Heart right ventricle (tissue), 16 donors: ENCODE measurements around the gene INSL3. TPM values are rescaled to one million over a fixed set of nuclear protein-coding genes. Genes with fewer than 3 reads are reported as not detected.

Source experiments
- ATAC-seq, 8 donors: fragments of 200-7000 bp; cut with Tn5 transposase; one replicate each; pipeline ENCODE4 v1.9.1; 2020; ENCODE audit warnings: mild to moderate bottlenecking in 8 of 8, moderate library complexity in 8 of 8, moderate number of reproducible peaks in 1 of 8
- DNase-seq, 2 donors: peaks; one replicate each; pipeline ENCODE4 v3.0.0-alpha.2; 2020
- H3K27ac ChIP-seq, 10 donors: fragments of 200-600 bp; sonication (generic) in 2 of 10; one replicate each; pipeline versions ENCODE4 v1.5.0 to v1.8.0; 2020 to 2022; ENCODE audit warnings: mild to moderate bottlenecking in 3 of 10
- H3K27me3 ChIP-seq, 7 donors: fragments of 200-600 bp; one replicate each; pipeline ENCODE4 v1.8.0; 2021 to 2022; ENCODE audit warnings: mild to moderate bottlenecking in 2 of 7
- H3K36me3 ChIP-seq, 9 donors: fragments of 200-600 bp; sonication (generic) in 1 of 9; one replicate each; pipeline versions ENCODE4 v1.5.0 to v1.8.0; 2020 to 2022; ENCODE audit warnings: mild to moderate bottlenecking in 2 of 9
- H3K4me1 ChIP-seq, 9 donors: fragments of 200-600 bp; sonication (generic) in 1 of 9; one replicate each; pipeline versions ENCODE4 v1.5.0 to v1.8.0; 2020 to 2022; ENCODE audit warnings: mild to moderate bottlenecking in 4 of 9
- H3K4me3 ChIP-seq, 10 donors: fragments of 200-600 bp; sonication (generic) in 2 of 10; one replicate each; pipeline versions ENCODE4 v1.5.0 to v1.8.0; 2020 to 2022; ENCODE audit warnings: mild to moderate bottlenecking in 7 of 10, moderate library complexity in 2 of 10
- H3K9me3 ChIP-seq, 11 donors: fragments of 200-600 bp in 10 of 11; sonication (generic) in 2 of 11; one replicate each; pipeline versions ENCODE4 v1.5.0 to v1.8.0; 2013 to 2022; ENCODE audit warnings: mild to moderate bottlenecking in 2 of 11, control low read depth in 1 of 11, moderate library complexity in 1 of 11
- WGBS, 2 donors: extraction: QIAGEN DNeasy Blood & Tissue Kit; methylation state at CpG; one replicate each; pipeline ENCODE4 v1.1.7; 2013; ENCODE audit warnings: inconsistent platforms in 1 of 2; 5-methylcytosine and 5-hydroxymethylcytosine counted together
- intact Hi-C, 10 donors: fragments of 100-400 bp; cut with DNase I; formaldehyde crosslinking; loops; one replicate each; pipeline versions ENCODE4 v1.11.1 to v1.14.2; 2022
- polyA plus RNA-seq, 2 donors: library from polyadenylated mRNA; stranded (reverse); fragments of 200-250 nt; gene quantifications; one replicate each; pipeline ENCODE4 v1.2.3, GENCODE V29; 2013
- total RNA-seq, 10 donors: library from RNA; stranded (reverse); fragmentation: NEBNext Ultra II Directional in 3 of 10; extraction: Animal tissue kit (Norgen Biotek cat#: 25700) in 3 of 10; gene quantifications; one replicate each; pipeline versions ENCODE4 v1.2.1 to v1.2.4, GENCODE V29; 2021 to 2023
- TF ChIP-seq, protein P1 (sequence below), 9 donors: fragments of 200-600 bp; sonication (generic) in 2 of 9; IDR thresholded peaks; one replicate each; pipeline versions ENCODE4 v1.5.0 to v1.8.0; 2021 to 2022; ENCODE audit warnings: antibody characterized with exemption in 9 of 9, mild to moderate bottlenecking in 5 of 9, moderate library complexity in 1 of 9
- donor health status: Arrhythmogenic right ventricular cardiomyopathy.
- donor health status: ischemic (EF 13 %, LVEDD 7.1; RV severe dilation, severe dysfunction).
- donor health status: healthy with polysubstance abuse.
- donor health status: DM: no; HTN: yes; CAD: no.
- donor health status: DM: no; HTN: no; CAD: no.
- donor health status: ischemic (EF 25% LVEDD 6.9; RV normal size, moderate dysfunction).
- donor health status: ischemic (EF 25% LVEDD 5.7; RV mildly dilated, moderate dysfunction).
- donor health status: healthy.
- donor health status: DM: yes; HTN: yes; CAD: no.
- donor health status: Ischemic cardiomyopathy.
- donor health status: ischemic (EF 35%, LVEDD 5.7; RV mildly dilated, moderate dysfunction).
- donor health status: nonischemic (EF 11% LVEDD 7.7; RV severe dilation, severe dysfunction).
- donor health status: DM: yes; HTN: yes; CAD: no.
- donor health status: PGD.
- donor health status: ischemic (EF 29% LVEDD 5.4; RV normal size, mild dysfunction).
- donor health status: nonischemic (EF 23%, LVEDD 6.1; RV moderate dilation, normal function).

INSL3 gene
- total and polyA plus RNA-seq, 12 donors: 0.04 TPM; not detected in 11

DNA sequence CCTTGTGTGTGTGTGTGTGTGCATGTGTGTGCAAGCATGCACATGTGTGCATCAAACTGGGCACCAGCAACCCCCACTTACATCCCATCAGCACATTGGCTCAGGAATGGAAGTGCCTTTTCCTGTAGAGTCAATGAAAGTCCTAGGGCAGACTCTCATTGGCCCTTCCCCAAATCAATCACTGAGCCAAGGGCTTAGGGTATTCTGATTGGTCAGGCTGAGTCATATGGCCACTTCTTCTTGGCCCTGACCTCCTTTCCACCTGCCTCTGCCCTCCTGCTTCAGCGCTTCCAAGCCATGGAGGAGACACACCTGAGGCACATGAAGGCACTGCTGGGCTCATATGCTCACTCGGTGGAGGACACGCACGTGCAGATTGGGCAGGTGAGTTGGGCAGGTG is 49.1 kb downstream of the INSL3 start:
- no peak for DNase-seq
- Histone ChIP-seq H3K4me3 (no peak overlapping the region), H3K36me3 (peaks cover 0 to 14% (median 0%) of the 10 kb centered on the region in 9 donors), H3K27me3 (peaks cover 0 to 30% (median 12%) of the 10 kb centered on the region in 7 donors), H3K4me1 (no peaks in the 10 kb centered on the region), H3K9me3 (no peaks in the 10 kb centered on the region), H3K27ac (no peak overlapping the region)
- WGBS, 2 donors: 94 to 96% methylated on average over 4 of the region's 4 CpGs
- intact Hi-C loops: loop anchor here in 4 of 10 donors (10.0 kb wide), 4 partner anchors 167 to 317 kb away; no protein-coding TSS in a partner anchor
- ATAC-seq: no peak
- TF ChIP-seq, protein P1, sequence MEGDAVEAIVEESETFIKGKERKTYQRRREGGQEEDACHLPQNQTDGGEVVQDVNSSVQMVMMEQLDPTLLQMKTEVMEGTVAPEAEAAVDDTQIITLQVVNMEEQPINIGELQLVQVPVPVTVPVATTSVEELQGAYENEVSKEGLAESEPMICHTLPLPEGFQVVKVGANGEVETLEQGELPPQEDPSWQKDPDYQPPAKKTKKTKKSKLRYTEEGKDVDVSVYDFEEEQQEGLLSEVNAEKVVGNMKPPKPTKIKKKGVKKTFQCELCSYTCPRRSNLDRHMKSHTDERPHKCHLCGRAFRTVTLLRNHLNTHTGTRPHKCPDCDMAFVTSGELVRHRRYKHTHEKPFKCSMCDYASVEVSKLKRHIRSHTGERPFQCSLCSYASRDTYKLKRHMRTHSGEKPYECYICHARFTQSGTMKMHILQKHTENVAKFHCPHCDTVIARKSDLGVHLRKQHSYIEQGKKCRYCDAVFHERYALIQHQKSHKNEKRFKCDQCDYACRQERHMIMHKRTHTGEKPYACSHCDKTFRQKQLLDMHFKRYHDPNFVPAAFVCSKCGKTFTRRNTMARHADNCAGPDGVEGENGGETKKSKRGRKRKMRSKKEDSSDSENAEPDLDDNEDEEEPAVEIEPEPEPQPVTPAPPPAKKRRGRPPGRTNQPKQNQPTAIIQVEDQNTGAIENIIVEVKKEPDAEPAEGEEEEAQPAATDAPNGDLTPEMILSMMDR (IDR thresholded peaks at IDR 0.05): no peak

DNA sequence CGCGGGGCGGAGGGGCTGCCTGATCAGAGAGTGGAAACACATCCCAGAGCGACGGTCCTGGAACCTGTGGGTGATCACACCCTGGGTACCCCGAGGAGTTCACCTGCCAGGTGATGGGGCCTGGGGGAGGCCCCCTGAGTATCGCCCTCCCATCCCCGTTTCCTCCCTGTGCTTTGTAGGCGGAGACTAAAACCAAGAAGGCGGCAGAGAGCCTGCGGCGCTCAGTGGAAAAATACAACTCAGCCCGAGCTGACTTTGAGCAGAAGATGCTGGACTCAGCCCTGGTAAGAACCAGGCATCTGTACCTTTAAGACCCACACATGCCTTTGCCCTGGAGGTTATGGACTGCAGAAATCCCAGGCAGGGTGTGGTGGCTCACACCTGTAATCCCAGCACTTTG is 50.7 kb downstream of the INSL3 start:
- ATAC-seq (no peak), DNase-seq (no peak)
- H3K4me1 ChIP-seq: peaks cover 0 to 9% (median 6%) of the 10 kb centered on the region in 9 donors
- H3K27me3 ChIP-seq: peaks cover 0 to 15% (median 0%) of the 10 kb centered on the region in 7 donors
- intact Hi-C loops: loop anchor here in 4 of 10 donors (10.0 kb wide), 4 partner anchors 166 to 316 kb away; no protein-coding TSS in a partner anchor
- H3K36me3 ChIP-seq: peaks cover 0 to 22% (median 0%) of the 10 kb centered on the region in 9 donors
- 71 to 72% methylated on average over 13 of the region's 13 CpGs for WGBS, 2 donors
- no peaks in the 10 kb centered on the region for H3K9me3 ChIP-seq
- H3K4me3 ChIP-seq: no peak overlapping the region
- TF ChIP-seq, protein P1 (IDR thresholded peaks at IDR 0.05): no peak
- no peak overlapping the region for H3K27ac ChIP-seq

DNA sequence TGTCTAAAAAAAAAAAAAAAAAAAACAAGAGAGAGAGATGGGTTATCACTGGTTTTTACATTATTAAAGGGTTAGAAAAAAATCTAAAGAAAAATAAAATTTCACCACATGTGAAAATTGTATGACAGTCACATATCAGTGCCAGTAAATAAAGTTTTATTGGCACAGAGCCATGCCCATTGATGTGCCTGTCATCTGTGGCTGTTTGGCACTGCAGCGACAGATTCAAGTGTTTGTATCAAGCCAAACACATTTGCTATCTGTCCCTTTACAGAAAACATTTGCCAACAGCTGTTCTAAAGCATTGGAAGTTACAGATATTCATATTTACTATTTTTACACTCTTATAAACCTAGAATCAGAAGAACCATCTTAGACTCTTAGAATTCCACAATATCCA is 53.8 kb downstream of the INSL3 start:
- DNase-seq: no peak
- peaks cover 0 to 7% (median 0%) of the 10 kb centered on the region in 7 donors for H3K27me3 ChIP-seq
- no peaks in the 10 kb centered on the region for H3K9me3 ChIP-seq
- TF ChIP-seq, protein P1 (IDR thresholded peaks at IDR 0.05): no peak
- intact Hi-C loops: loop anchor here in 9 of 10 donors (2.0 to 10.0 kb wide), 4 partner anchors 63 to 313 kb away; no protein-coding TSS in a partner anchor
- no peak overlapping the region for H3K4me3 ChIP-seq
- no peak overlapping the region for H3K27ac ChIP-seq
- WGBS, 2 donors: 28 to 47% methylated on average over 1 of the region's 1 CpG
- ATAC-seq: no peak
- H3K36me3 ChIP-seq: peaks cover 0 to 26% (median 0%) of the 10 kb centered on the region in 9 donors
- H3K4me1 ChIP-seq: peaks cover 0 to 13% (median 6%) of the 10 kb centered on the region in 9 donors

DNA sequence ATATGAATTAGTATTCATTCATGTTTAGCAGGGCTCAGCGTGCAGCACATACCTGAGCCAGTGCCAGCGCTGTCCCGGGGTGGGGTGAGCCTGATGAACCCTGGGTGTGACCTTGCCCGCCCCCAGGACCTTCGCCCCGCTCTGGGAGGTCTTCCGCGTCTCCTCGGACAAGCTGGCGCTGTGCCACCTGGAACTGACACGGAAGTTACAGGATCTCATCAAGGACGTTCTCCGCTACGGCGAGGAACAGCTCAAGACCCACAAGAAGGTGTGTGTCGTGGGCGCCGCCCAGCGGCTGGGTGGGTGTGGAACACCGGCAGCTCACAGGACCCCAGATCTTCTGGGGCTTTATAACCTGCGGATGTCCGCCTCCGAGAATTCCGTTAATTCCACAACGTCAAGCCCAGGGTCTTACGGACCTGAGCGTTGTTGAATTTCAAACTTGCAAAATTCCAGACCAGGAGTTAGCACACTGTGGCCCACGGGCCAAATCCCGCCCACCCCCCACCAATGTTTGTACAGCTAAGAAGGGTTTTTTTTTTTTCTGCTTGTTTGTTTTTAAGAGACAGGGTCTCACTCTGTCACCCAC is 54.7 kb downstream of the INSL3 start:
- DNase-seq (peak; percentile 70 to 81), ATAC-seq (peak; percentile 72 to 93 (median 82))
- H3K4me3 ChIP-seq: peak overlapping the region in 5 of 10 donors; percentile 6 to 29 (median 27)
- 4 to 11% methylated on average over 29 of the region's 29 CpGs for WGBS, 2 donors
- H3K27me3 ChIP-seq: peaks cover 0 to 10% (median 0%) of the 10 kb centered on the region in 7 donors
- TF ChIP-seq, protein P1 (IDR thresholded peaks at IDR 0.05): peak; percentile 63 to 88 (median 80)
- peak overlapping the region in 1 of 10 donors; percentile 36 for H3K27ac ChIP-seq
- intact Hi-C loops: loop anchor here in 9 of 10 donors (1.0 to 10.0 kb wide), 5 partner anchors 62 to 312 kb away; no protein-coding TSS in a partner anchor
- H3K36me3 ChIP-seq: peaks cover 0 to 19% (median 0%) of the 10 kb centered on the region in 9 donors
- no peaks in the 10 kb centered on the region for H3K9me3 ChIP-seq
- H3K4me1 ChIP-seq: peaks cover 0 to 13% (median 6%) of the 10 kb centered on the region in 9 donors

Other genes with a start within 250 kb of the INSL3 start
- under 1 TPM in 8 of 10 donors, not detected in 2; 0.02 to 0.72 (median 0.06) TPM for gene UNC13A, start 133.2 kb downstream of the INSL3 start, total RNA-seq
- gene UNC13A, start 133.2 kb downstream of the INSL3 start, polyA plus RNA-seq: under 1 TPM; 0.03 to 0.44 TPM
- gene MAP1S, start 102.0 kb downstream of the INSL3 start, total RNA-seq: 10 to 100 TPM; 20.7 to 48.7 (median 27.1) TPM
- 10 to 100 TPM; 20.4 to 25.7 TPM for gene MAP1S, start 102.0 kb downstream of the INSL3 start, polyA plus RNA-seq
- gene FCHO1, start 70.0 kb downstream of the INSL3 start, total RNA-seq: 1 to 10 TPM in 4 of 10 donors, under 1 TPM in 6; 0.21 to 2.6 (median 0.83) TPM
- gene FCHO1, start 70.0 kb downstream of the INSL3 start, polyA plus RNA-seq: under 1 TPM; 0.44 to 0.61 TPM
- gene B3GNT3, start 26.4 kb downstream of the INSL3 start, total RNA-seq: not detected
- gene B3GNT3, start 26.4 kb downstream of the INSL3 start, polyA plus RNA-seq: not detected
- 10 to 100 TPM in 1 of 10 donors, 1 to 10 TPM in 7, under 1 TPM in 2; 0.59 to 16.9 (median 1.6) TPM for gene JAK3, start 26.5 kb upstream of the INSL3 start, total RNA-seq
- gene JAK3, start 26.5 kb upstream of the INSL3 start, polyA plus RNA-seq: 1 to 10 TPM in 1 of 2 donors, under 1 TPM in 1; 0.88 to 3.7 TPM
- 1,000 to 10,000 TPM in 1 of 10 donors, 100 to 1,000 TPM in 9; 623 to 1,142 (median 682) TPM for gene RPL18A, start 38.4 kb upstream of the INSL3 start, total RNA-seq
- gene RPL18A, start 38.4 kb upstream of the INSL3 start, polyA plus RNA-seq: 1,000 to 10,000 TPM in 1 of 2 donors, 100 to 1,000 TPM in 1; 685 to 2,570 TPM
- gene SLC5A5, start 50.4 kb upstream of the INSL3 start, total RNA-seq: under 1 TPM in 1 of 10 donors, not detected in 9; 0.16 TPM
- gene SLC5A5, start 50.4 kb upstream of the INSL3 start, polyA plus RNA-seq: not detected
- gene CCDC124, start 111.5 kb upstream of the INSL3 start, total RNA-seq: 10 to 100 TPM; 52.0 to 94.2 (median 61.6) TPM
- 100 to 1,000 TPM; 135 to 240 TPM for gene CCDC124, start 111.5 kb upstream of the INSL3 start, polyA plus RNA-seq
- gene KCNN1, start 145.6 kb upstream of the INSL3 start, total RNA-seq: under 1 TPM in 1 of 10 donors, not detected in 9; 0.72 TPM
- gene KCNN1, start 145.6 kb upstream of the INSL3 start, polyA plus RNA-seq: not detected
- 10 to 100 TPM in 5 of 10 donors, 1 to 10 TPM in 5; 4.8 to 22.4 (median 10.0) TPM for gene ARRDC2, start 186.7 kb upstream of the INSL3 start, total RNA-seq
- 10 to 100 TPM; 19.3 to 45.5 TPM for gene ARRDC2, start 186.7 kb upstream of the INSL3 start, polyA plus RNA-seq